IPS-18a (cell line): ENCODE results near the gene SOAT1.

Experiments used
- H3K27ac ChIP-seq: one replicate; pipeline ENCODE4 v1.5.1; 2013; ENCODE audit warnings: low read length
- H3K27me3 ChIP-seq: one replicate; pipeline ENCODE4 v1.6.1; 2013; ENCODE audit warnings: mild to moderate bottlenecking, low read length; ENCODE audit not compliant: control insufficient read depth, insufficient read depth
- H3K36me3 ChIP-seq: one replicate; pipeline ENCODE4 v1.6.1; 2013; ENCODE audit warnings: low read depth, low read length; ENCODE audit not compliant: control insufficient read depth
- H3K4me1 ChIP-seq: one replicate; pipeline ENCODE4 v1.6.1; 2013; ENCODE audit warnings: low read depth, low read length; ENCODE audit not compliant: control insufficient read depth
- H3K4me3 ChIP-seq: one replicate; pipeline ENCODE4 v1.5.1; 2013; ENCODE audit warnings: low read length
- H3K9ac ChIP-seq: one replicate; pipeline ENCODE4 v1.6.1; 2013; ENCODE audit warnings: mild to moderate bottlenecking, low read length, moderate library complexity
- H3K9me3 ChIP-seq: one replicate; pipeline ENCODE4 v1.6.1; 2013; ENCODE audit warnings: low read depth, low read length; ENCODE audit not compliant: control insufficient read depth

Gene SOAT1

GRCh38 chr1:179278920-179279319 is 14.7 kb upstream of the SOAT1 start:
- Histone ChIP-seq H3K36me3 (no peaks in the 10 kb centered on the region), H3K4me1 (no peaks in the 10 kb centered on the region), H3K4me3 (no peak overlapping the region), H3K27me3 (no peaks in the 10 kb centered on the region), H3K9me3 (peaks cover 7% of the 10 kb centered on the region), H3K27ac (no peak overlapping the region), H3K9ac (no peak overlapping the region)

- Histone ChIP-seq H3K9me3 (peaks cover 3% of the 10 kb centered on the region), H3K27me3 (no peaks in the 10 kb centered on the region), H3K4me1 (no peaks in the 10 kb centered on the region), H3K36me3 (no peaks in the 10 kb centered on the region), H3K27ac (no peak overlapping the region), H3K4me3 (no peak overlapping the region), H3K9ac (no peak overlapping the region)
Observed at GRCh38 chr1:179283992-179284391, 9.6 kb upstream of the SOAT1 start.

GRCh38 chr1:179287946-179288345 is 5.7 kb upstream of the SOAT1 start:
- Histone ChIP-seq H3K27ac (no peak overlapping the region), H3K9ac (no peak overlapping the region), H3K4me1 (no peaks in the 10 kb centered on the region), H3K27me3 (peaks cover 19% of the 10 kb centered on the region), H3K9me3 (no peaks in the 10 kb centered on the region), H3K36me3 (no peaks in the 10 kb centered on the region), H3K4me3 (no peak overlapping the region)

GRCh38 chr1:179288977-179289376 is 4.6 kb upstream of the SOAT1 start:
- Histone ChIP-seq H3K4me1 (no peaks in the 10 kb centered on the region), H3K27me3 (peaks cover 24% of the 10 kb centered on the region), H3K4me3 (no peak overlapping the region), H3K9me3 (no peaks in the 10 kb centered on the region), H3K27ac (no peak overlapping the region), H3K36me3 (no peaks in the 10 kb centered on the region), H3K9ac (no peak overlapping the region)

GRCh38 chr1:179295164-179295755 is 1.7 kb downstream of the SOAT1 start:
- H3K27ac ChIP-seq, result no peak overlapping the region
- H3K9me3 ChIP-seq, result no peaks in the 10 kb centered on the region
- H3K27me3 ChIP-seq, result peaks cover 77% of the 10 kb centered on the region
- no peak overlapping the region for H3K9ac ChIP-seq
- peaks cover 6% of the 10 kb centered on the region for H3K4me1 ChIP-seq
- no peak overlapping the region for H3K4me3 ChIP-seq
- H3K36me3 ChIP-seq, result no peaks in the 10 kb centered on the region

DNA sequence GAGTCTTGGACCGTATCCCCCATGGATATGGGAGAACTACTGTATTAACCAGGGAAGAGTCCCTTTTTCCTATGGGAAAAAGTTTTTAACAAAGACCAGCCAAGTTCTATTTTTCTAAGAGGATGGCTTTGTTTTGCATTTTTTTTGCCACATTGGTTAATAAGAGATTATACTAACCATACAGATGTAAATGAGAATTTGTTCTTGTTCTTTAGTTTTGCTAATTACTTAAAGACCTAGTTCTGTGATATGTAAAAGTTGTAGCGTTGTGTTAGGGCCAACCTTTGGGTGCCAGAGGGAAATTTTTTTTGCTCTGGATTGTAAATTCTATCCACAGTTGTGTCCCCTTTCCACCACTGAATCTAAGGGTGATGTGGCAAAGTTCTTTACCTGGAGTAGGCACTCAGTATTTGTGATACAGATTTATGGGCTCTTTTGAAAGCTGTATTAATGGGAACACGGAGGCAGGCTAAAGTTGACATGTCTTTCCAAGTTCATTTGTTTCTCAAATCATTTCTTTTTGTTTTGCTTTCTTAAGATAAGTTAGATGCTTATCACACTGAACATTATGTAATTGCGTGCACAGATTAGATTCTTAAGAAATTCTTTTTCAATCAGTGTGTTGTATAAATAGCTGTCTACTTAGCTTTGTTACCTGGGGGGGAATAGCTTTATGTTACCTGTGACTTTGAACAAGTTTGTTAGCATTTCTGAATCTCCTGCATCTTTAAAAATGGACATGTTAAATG is 2.9 kb downstream of the SOAT1 start:
- no peaks in the 10 kb centered on the region for H3K36me3 ChIP-seq
- H3K9ac ChIP-seq, result no peak overlapping the region
- H3K9me3 ChIP-seq, result no peaks in the 10 kb centered on the region
- H3K4me1 ChIP-seq, result peaks cover 6% of the 10 kb centered on the region
- H3K27me3 ChIP-seq, result peaks cover 72% of the 10 kb centered on the region
- H3K4me3 ChIP-seq, result peak overlapping the region; percentile 3
- no peak overlapping the region for H3K27ac ChIP-seq

- H3K4me1 ChIP-seq, result peaks cover 6% of the 10 kb centered on the region
- H3K27me3 ChIP-seq, result peaks cover 67% of the 10 kb centered on the region
- H3K36me3 ChIP-seq, result no peaks in the 10 kb centered on the region
- no peak overlapping the region for H3K4me3 ChIP-seq
- H3K9me3 ChIP-seq, result no peaks in the 10 kb centered on the region
- no peak overlapping the region for H3K27ac ChIP-seq
- no peak overlapping the region for H3K9ac ChIP-seq
Observed at GRCh38 chr1:179297105-179297378, 3.4 kb downstream of the SOAT1 start.

GRCh38 chr1:179298952-179299351 is 5.4 kb downstream of the SOAT1 start:
- peaks cover 6% of the 10 kb centered on the region for H3K4me1 ChIP-seq
- H3K4me3 ChIP-seq, result no peak overlapping the region
- peaks cover 54% of the 10 kb centered on the region for H3K27me3 ChIP-seq
- H3K36me3 ChIP-seq, result peaks cover 3% of the 10 kb centered on the region
- no peak overlapping the region for H3K27ac ChIP-seq
- H3K9me3 ChIP-seq, result no peaks in the 10 kb centered on the region
- H3K9ac ChIP-seq, result no peak overlapping the region

GRCh38 chr1:179300112-179300511 is 6.5 kb downstream of the SOAT1 start:
- Histone ChIP-seq H3K9ac (no peak overlapping the region), H3K36me3 (peaks cover 3% of the 10 kb centered on the region), H3K4me1 (peaks cover 6% of the 10 kb centered on the region), H3K4me3 (no peak overlapping the region), H3K9me3 (no peaks in the 10 kb centered on the region), H3K27ac (no peak overlapping the region), H3K27me3 (peaks cover 42% of the 10 kb centered on the region)

DNA sequence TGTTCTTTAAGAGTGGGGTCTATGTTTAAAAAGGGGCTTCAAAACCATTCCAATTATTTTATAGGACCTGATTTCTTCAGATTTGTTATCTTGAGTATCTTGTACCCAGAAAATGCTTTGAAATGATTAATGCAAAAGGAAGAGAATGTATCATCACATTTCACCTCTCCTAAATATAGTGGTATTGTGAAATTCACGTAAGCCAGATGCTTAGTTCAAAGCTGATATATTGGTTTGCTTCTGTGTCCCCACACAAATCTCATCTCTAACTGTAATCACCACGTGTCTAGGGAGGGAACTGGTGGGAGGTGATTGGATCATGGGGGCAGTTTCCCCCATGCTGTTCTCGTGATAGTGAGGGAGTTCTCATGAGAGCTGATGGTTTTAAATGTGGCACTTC is 8.5 kb downstream of the SOAT1 start:
- no peak overlapping the region for H3K9ac ChIP-seq

GRCh38 chr1:179303200-179303785 is 9.7 kb downstream of the SOAT1 start:
- Histone ChIP-seq H3K4me1 (no peaks in the 10 kb centered on the region), H3K9ac (no peak overlapping the region), H3K27me3 (peaks cover 11% of the 10 kb centered on the region), H3K36me3 (peaks cover 3% of the 10 kb centered on the region), H3K4me3 (no peak overlapping the region), H3K27ac (no peak overlapping the region), H3K9me3 (no peaks in the 10 kb centered on the region)

More for the DNA sequence above, 8.5 kb downstream of the SOAT1 start:
- Histone ChIP-seq H3K36me3 (peaks cover 3% of the 10 kb centered on the region), H3K4me3 (no peak overlapping the region), H3K27ac (no peak overlapping the region), H3K27me3 (peaks cover 23% of the 10 kb centered on the region), H3K9me3 (no peaks in the 10 kb centered on the region), H3K4me1 (no peaks in the 10 kb centered on the region)

DNA sequence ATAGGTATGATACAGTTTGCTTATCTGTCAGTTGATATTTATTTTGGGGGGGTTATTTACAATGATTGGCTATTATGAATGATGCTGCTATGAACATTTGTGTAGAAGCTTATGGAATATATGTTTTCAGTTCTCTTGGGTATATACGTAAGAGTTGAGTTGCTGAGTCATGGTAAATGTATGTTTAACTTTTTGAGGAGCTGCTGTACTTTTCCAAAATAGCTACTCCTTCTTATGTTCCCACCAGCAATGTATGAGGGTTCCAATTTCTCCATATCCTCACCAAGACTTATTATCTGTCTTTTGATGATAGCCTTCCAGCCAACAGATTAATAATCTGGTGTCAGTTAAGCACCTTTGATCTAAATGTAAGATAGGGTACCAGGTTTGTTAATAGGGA is 11.9 kb downstream of the SOAT1 start:
- Histone ChIP-seq H3K27ac (no peak overlapping the region), H3K4me3 (no peak overlapping the region), H3K9me3 (no peaks in the 10 kb centered on the region), H3K4me1 (no peaks in the 10 kb centered on the region), H3K36me3 (peaks cover 3% of the 10 kb centered on the region), H3K9ac (no peak overlapping the region), H3K27me3 (no peaks in the 10 kb centered on the region)
